Measurements from ENCODE around the gene TMEM108. TPM values are rescaled to one million over a fixed set of nuclear protein-coding genes. Genes with fewer than 3 reads are reported as not detected.

Gene TMEM108
- total RNA-seq, 1 experiment from 2014 or later: not detected

DNA sequence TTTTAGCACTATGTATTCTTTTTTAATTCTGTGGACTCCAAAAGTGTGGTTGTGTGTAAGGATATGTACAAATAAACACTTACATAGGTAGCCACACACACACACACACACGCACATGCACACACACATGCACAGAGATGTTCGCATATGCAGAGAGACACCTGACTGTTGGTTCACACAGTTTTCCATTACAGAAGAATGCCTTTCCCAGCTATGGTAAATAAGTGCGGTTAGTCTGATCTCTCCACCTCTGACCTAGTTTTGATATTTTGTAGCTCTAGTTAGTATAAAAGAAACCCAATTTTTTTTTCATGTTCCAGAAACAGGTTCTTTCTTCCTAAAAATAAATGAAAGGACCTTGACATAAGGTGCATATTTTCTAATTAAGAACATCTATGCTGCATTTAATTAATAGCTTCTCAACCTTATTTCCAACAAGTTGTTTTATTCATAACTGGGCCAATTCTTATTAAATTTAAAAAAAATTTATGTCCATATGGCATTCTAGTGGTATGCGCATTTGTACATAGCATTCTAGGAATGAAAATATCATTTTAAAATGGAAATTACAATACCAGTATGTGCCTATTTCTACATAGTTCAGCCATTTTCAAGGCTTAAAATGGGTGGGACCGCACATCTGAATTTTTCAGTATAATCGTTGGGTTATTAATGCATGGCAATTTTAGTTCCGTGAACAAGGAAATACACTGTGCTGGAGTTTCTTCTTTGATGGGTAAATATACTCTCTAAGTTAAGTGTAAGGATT lies 27.2 kb downstream of the TMEM108 start:
- TF ChIP-seq, protein P1, sequence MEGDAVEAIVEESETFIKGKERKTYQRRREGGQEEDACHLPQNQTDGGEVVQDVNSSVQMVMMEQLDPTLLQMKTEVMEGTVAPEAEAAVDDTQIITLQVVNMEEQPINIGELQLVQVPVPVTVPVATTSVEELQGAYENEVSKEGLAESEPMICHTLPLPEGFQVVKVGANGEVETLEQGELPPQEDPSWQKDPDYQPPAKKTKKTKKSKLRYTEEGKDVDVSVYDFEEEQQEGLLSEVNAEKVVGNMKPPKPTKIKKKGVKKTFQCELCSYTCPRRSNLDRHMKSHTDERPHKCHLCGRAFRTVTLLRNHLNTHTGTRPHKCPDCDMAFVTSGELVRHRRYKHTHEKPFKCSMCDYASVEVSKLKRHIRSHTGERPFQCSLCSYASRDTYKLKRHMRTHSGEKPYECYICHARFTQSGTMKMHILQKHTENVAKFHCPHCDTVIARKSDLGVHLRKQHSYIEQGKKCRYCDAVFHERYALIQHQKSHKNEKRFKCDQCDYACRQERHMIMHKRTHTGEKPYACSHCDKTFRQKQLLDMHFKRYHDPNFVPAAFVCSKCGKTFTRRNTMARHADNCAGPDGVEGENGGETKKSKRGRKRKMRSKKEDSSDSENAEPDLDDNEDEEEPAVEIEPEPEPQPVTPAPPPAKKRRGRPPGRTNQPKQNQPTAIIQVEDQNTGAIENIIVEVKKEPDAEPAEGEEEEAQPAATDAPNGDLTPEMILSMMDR (IDR thresholded peaks at IDR 0.05; ENCODE audit: insufficient read depth in 1 of 2, low read depth in 1 of 2, low read length in 1 of 2, severe bottlenecking in 1 of 2, unreplicated experiment in 1 of 2): no peak
- Histone ChIP-seq H3K27me3 (replicated peaks; ENCODE audit: control insufficient read depth, insufficient read depth, low read length) (no peaks in the 10 kb centered on the region), H3K4me3 (ENCODE audit: low read depth, low read length) (no peak overlapping the region), H3K9me3 (no peaks in the 10 kb centered on the region), H3K4me1 (no peaks in the 10 kb centered on the region), H3K36me3 (ENCODE audit: control insufficient read depth, insufficient read depth, low read length) (no peaks in the 10 kb centered on the region)
- ChIA-PET CTCF (no interaction called here), POLR2A (no interaction called here)
- no peak for DNase-seq
- peaks cover 14% of the 10 kb centered on the region for H3K27me3 Mint-ChIP-seq (ENCODE audit: insufficient read depth, unreplicated experiment)
- no TSS peak for BruUV-seq (replicated peaks)
- H3K4me3 Mint-ChIP-seq (ENCODE audit: unreplicated experiment): no peak overlapping the region
- H3K27ac Mint-ChIP-seq (ENCODE audit: unreplicated experiment): no peak overlapping the region
- no peaks in the 10 kb centered on the region for H3K9me3 Mint-ChIP-seq (ENCODE audit: unreplicated experiment)
- intact Hi-C loops (cut with micrococcal nuclease; ENCODE audit: unreplicated experiment): no loop called here
- H3K4me1 Mint-ChIP-seq (ENCODE audit: low read depth, unreplicated experiment): peaks cover 7% of the 10 kb centered on the region
- no peaks in the 10 kb centered on the region for H3K36me3 Mint-ChIP-seq (ENCODE audit: insufficient read depth, unreplicated experiment)

DNA sequence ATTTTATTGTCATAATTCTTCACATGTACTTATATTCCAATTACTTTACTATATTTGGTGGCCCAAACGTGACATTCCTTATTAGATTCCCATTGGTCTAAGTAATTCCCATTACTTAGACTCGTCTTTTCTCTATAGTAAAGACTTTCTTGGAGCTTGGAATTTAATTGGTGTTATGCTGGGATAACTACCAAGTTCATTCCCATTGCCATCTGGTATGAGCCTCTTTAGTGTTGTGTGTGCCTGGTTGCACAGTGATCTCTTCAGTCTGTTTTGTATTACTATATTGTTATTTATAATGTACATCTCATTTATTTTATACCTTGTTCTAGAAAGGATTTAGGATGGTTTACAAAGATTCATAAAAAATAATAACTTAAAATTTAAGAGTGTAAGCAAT lies 27.8 kb downstream of the TMEM108 start:
- H3K9me3 ChIP-seq: no peaks in the 10 kb centered on the region
- TF ChIP-seq, protein P1 (IDR thresholded peaks at IDR 0.05; ENCODE audit: insufficient read depth in 1 of 2, low read depth in 1 of 2, low read length in 1 of 2, severe bottlenecking in 1 of 2, unreplicated experiment in 1 of 2): no peak
- no peak overlapping the region for H3K4me3 Mint-ChIP-seq (ENCODE audit: unreplicated experiment)
- POLR2A ChIA-PET: no interaction called here
- no peaks in the 10 kb centered on the region for H3K9me3 Mint-ChIP-seq (ENCODE audit: unreplicated experiment)
- H3K4me3 ChIP-seq (ENCODE audit: low read depth, low read length): no peak overlapping the region
- no peaks in the 10 kb centered on the region for H3K4me1 ChIP-seq
- no peaks in the 10 kb centered on the region for H3K36me3 Mint-ChIP-seq (ENCODE audit: insufficient read depth, unreplicated experiment)
- H3K36me3 ChIP-seq (ENCODE audit: control insufficient read depth, insufficient read depth, low read length): no peaks in the 10 kb centered on the region
- no peaks in the 10 kb centered on the region for H3K27me3 ChIP-seq (replicated peaks; ENCODE audit: control insufficient read depth, insufficient read depth, low read length)
- CTCF ChIA-PET: no interaction called here
- no TSS peak for BruUV-seq (replicated peaks)
- intact Hi-C loops (cut with micrococcal nuclease; ENCODE audit: unreplicated experiment): no loop called here
- no peak for DNase-seq
- H3K4me1 Mint-ChIP-seq (ENCODE audit: low read depth, unreplicated experiment): peaks cover 7% of the 10 kb centered on the region
- H3K27ac Mint-ChIP-seq (ENCODE audit: unreplicated experiment): no peak overlapping the region
- H3K27me3 Mint-ChIP-seq (ENCODE audit: insufficient read depth, unreplicated experiment): peaks cover 14% of the 10 kb centered on the region

DNA sequence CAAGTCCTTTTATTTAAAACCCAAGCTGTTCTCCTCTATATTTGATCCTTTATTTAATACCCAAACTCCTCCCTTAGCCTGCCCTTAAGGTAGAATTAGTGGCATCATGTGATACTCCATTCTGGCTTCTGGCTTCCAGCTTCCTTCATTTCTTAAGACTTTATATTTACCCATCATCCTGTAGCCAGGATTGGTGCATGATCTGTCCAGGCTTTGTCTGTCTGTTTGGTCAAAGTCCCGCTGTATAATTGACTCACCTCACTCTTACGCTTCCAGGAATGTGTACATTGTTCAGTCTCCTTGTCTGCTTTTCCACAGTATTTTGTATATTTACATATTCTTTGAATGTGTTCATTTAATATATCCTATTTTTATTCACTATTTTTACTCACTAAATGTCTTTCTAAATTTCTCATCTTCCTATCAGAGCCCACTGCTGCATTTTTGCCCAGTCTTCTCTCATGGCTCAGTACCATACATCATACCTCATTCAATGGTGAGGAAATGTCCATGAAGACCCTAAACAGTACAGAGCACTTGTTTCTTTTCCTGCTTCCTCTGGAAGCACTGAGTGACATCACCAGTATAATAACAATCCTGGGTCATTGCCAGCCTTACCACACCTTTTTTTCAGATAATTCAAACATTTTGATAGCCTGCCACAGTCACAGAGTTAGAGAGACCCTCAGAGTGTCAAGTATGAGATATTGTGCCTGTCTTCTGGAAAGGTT lies 31.5 kb downstream of the TMEM108 start:
- intact Hi-C loops (cut with micrococcal nuclease; ENCODE audit: unreplicated experiment): no loop called here
- Mint-ChIP-seq H3K9me3 (ENCODE audit: unreplicated experiment) (no peaks in the 10 kb centered on the region), H3K36me3 (ENCODE audit: insufficient read depth, unreplicated experiment) (no peaks in the 10 kb centered on the region), H3K4me3 (ENCODE audit: unreplicated experiment) (no peak overlapping the region), H3K4me1 (ENCODE audit: low read depth, unreplicated experiment) (peaks cover 7% of the 10 kb centered on the region), H3K27ac (ENCODE audit: unreplicated experiment) (no peak overlapping the region), H3K27me3 (ENCODE audit: insufficient read depth, unreplicated experiment) (peaks cover 19% of the 10 kb centered on the region)
- Histone ChIP-seq H3K4me1 (no peaks in the 10 kb centered on the region), H3K36me3 (ENCODE audit: control insufficient read depth, insufficient read depth, low read length) (no peaks in the 10 kb centered on the region), H3K9me3 (no peaks in the 10 kb centered on the region), H3K4me3 (ENCODE audit: low read depth, low read length) (no peak overlapping the region), H3K27me3 (replicated peaks; ENCODE audit: control insufficient read depth, insufficient read depth, low read length) (no peaks in the 10 kb centered on the region)
- ChIA-PET POLR2A (no interaction called here), CTCF (interaction anchor here (0.6 kb wide), 1 partner anchor 1282 kb away, joined by 3 read pairs; no protein-coding TSS in a partner anchor)
- TF ChIP-seq, protein P1 (IDR thresholded peaks at IDR 0.05; ENCODE audit: insufficient read depth in 1 of 2, low read depth in 1 of 2, low read length in 1 of 2, severe bottlenecking in 1 of 2, unreplicated experiment in 1 of 2): no peak
- DNase-seq: no peak
- no TSS peak for BruUV-seq (replicated peaks)

All from Caco-2 (cell line).